ENCODE measurements around the gene LRR1. TPM values are rescaled to one million over a fixed set of nuclear protein-coding genes. Genes with fewer than 3 reads are reported as not detected.

Gene LRR1
- total and polyA plus RNA-seq, 9 of the 15 experiments (the other 6 are each of a cell fraction or from before 2014, with no cell fraction given), result 26.5 to 58.1 (median 31.8) TPM

DNA sequence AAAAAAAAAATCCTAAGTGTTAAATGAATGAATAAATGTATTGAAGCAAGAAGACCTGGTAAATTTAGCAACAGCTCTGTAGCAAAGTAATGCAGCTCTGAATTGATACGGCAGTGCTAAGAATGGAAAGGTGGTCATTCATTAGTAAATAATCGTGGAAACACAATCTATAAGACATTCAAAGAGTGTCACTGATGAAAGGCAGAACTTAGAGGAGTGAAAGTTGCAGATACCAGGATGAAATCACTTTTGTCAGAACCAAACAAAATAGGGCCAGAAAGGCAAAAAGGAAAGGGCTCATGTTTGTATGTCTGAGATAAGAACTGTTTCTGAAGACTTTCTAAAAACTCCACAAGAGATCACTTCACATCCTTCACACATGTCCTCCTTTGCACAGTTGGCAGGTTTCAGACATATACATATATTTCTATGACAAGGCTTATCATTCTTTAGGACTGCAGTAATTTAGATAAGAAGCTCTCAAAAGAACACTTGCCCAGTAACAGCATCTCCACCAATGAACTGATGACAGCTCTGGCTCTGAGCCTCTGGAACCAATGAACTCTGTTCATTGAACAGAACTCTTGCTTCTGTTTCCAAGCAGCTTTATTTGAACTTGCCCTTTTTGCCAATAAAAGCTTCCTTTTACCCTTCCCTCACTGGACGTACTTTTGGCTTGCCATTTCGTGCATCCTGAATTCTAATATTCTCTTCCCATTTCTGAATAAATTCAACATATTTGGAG lies 4.2 kb upstream of the LRR1 start (continued):
- TF ChIP-seq, protein P1, sequence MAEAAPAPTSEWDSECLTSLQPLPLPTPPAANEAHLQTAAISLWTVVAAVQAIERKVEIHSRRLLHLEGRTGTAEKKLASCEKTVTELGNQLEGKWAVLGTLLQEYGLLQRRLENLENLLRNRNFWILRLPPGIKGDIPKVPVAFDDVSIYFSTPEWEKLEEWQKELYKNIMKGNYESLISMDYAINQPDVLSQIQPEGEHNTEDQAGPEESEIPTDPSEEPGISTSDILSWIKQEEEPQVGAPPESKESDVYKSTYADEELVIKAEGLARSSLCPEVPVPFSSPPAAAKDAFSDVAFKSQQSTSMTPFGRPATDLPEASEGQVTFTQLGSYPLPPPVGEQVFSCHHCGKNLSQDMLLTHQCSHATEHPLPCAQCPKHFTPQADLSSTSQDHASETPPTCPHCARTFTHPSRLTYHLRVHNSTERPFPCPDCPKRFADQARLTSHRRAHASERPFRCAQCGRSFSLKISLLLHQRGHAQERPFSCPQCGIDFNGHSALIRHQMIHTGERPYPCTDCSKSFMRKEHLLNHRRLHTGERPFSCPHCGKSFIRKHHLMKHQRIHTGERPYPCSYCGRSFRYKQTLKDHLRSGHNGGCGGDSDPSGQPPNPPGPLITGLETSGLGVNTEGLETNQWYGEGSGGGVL (CRISPR knock-in tag; IDR thresholded peaks at IDR 0.05), result no peak
- TF ChIP-seq RFX5 (IDR thresholded peaks at IDR 0.05; ENCODE audit: low read depth, low read length) (peak; percentile 87), EP400 (IDR thresholded peaks at IDR 0.05) (peak; percentile 55; the same call in 1 of the 2 replicates), TBL1XR1 (IDR thresholded peaks at IDR 0.05; ENCODE audit: low read length in 2 of 2) (peak in 1 of 2 experiments; percentile 58; a peak in 1 of 4 replicates), CREM (IDR thresholded peaks at IDR 0.05; ENCODE audit: low read depth) (0 out of 2 replicates have a peak, but pooled peaks have one; percentile 18), GATA2 (CRISPR knock-in tag; IDR thresholded peaks at IDR 0.05) (no peak), NFIC (IDR thresholded peaks at IDR 0.05) (peak; percentile 43; the same call in 1 of the 2 replicates), STAT5B (CRISPR knock-in tag; IDR thresholded peaks at IDR 0.05) (no peak), ZNF644 (tag; IDR thresholded peaks at IDR 0.05; ENCODE audit: low read depth) (peak; percentile 42; the same call in 1 of the 2 replicates), RNF2 (IDR thresholded peaks at IDR 0.05) (no peak), ATF1 (CRISPR knock-in tag; IDR thresholded peaks at IDR 0.05) (no peak), ATF1 (tag; IDR thresholded peaks at IDR 0.05) (peak; percentile 47; the same call in 1 of the 2 replicates), CBFA2T3 (IDR thresholded peaks at IDR 0.05) (peak; percentile 89), ADNP (tag; IDR thresholded peaks at IDR 0.05) (no peak), SNRNP70 (optimal IDR thresholded peaks at IDR 0.05; ENCODE audit: low read depth, low read length) (no peak), EP300 (IDR thresholded peaks at IDR 0.05; ENCODE audit: low read length) (peak; percentile 67; the same call in 1 of the 2 replicates), MEIS2 (IDR thresholded peaks at IDR 0.05; ENCODE audit: partially characterized antibody) (peak; percentile 96), TAL1 (IDR thresholded peaks at IDR 0.05) (peak; percentile 71), HLTF (IDR thresholded peaks at IDR 0.05) (0 out of 2 replicates have a peak, but pooled peaks have one; percentile 21), FOS (IDR thresholded peaks at IDR 0.05; ENCODE audit: extremely low read depth, insufficient read length) (no peak)
- TF ChIP-seq, protein P2, sequence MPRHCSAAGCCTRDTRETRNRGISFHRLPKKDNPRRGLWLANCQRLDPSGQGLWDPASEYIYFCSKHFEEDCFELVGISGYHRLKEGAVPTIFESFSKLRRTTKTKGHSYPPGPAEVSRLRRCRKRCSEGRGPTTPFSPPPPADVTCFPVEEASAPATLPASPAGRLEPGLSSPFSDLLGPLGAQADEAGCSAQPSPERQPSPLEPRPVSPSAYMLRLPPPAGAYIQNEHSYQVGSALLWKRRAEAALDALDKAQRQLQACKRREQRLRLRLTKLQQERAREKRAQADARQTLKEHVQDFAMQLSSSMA (CRISPR knock-in tag; IDR thresholded peaks at IDR 0.05), result no peak
- TF ChIP-seq, protein P3, sequence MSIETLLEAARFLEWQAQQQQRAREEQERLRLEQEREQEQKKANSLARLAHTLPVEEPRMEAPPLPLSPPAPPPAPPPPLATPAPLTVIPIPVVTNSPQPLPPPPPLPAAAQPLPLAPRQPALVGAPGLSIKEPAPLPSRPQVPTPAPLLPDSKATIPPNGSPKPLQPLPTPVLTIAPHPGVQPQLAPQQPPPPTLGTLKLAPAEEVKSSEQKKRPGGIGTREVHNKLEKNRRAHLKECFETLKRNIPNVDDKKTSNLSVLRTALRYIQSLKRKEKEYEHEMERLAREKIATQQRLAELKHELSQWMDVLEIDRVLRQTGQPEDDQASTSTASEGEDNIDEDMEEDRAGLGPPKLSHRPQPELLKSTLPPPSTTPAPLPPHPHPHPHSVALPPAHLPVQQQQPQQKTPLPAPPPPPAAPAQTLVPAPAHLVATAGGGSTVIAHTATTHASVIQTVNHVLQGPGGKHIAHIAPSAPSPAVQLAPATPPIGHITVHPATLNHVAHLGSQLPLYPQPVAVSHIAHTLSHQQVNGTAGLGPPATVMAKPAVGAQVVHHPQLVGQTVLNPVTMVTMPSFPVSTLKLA (conservative IDR thresholded peaks at IDR 0.05), result peak in 1 of 2 experiments; percentile 57; a peak in 2 of 4 replicates
- TF ChIP-seq, protein P4, sequence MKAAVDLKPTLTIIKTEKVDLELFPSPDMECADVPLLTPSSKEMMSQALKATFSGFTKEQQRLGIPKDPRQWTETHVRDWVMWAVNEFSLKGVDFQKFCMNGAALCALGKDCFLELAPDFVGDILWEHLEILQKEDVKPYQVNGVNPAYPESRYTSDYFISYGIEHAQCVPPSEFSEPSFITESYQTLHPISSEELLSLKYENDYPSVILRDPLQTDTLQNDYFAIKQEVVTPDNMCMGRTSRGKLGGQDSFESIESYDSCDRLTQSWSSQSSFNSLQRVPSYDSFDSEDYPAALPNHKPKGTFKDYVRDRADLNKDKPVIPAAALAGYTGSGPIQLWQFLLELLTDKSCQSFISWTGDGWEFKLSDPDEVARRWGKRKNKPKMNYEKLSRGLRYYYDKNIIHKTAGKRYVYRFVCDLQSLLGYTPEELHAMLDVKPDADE (conservative IDR thresholded peaks at IDR 0.05; ENCODE audit: control insufficient read depth, low read depth, low read length), result no peak

All from K562 (cell line).